ENCODE data around the gene TEAD3. TPM values are rescaled to one million over a fixed set of nuclear protein-coding genes. Genes with fewer than 3 reads are reported as not detected.

TEAD3 gene
- total RNA-seq, 1 donor from 2014 or later: 23.8 TPM

DNA sequence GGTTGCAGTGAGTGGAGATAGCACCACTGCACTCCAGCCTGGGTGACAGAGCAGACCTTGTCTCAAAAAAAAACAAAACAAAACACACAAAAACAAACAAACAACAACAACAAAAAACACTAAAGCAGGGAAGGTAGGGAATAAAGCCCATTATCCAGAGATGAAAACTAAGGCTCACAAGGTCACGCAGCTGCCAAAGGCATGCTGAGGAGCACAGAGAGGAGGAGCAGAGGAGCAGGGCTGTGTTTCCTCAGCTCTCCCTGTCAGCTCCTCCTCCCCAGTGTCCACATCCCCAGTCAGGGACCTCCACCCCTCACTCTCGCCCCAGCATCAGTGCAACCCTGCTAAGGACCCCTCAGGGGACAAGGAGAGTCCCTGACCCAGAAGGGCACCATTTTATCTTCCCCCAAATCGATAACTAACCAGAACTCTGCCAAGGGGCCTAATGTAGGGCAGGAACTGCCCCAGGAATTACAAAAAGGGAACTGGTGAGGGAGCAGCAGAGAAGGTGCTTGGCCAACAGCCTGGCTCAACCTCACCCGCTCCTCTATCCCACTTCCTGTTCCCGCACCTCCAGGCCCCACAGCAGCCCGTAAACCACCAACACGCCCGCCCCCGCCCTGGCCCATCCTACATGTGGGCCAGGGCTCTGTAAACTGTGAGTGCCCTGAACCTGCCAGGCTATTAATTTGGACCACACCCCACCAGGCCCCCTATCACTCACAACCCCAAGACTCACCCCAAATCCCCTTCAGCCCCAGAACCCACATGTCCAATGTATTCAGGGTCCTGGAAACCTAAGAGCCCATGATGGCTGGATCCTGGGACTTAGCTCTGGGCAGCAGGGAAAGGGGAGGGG is 9.0 kb downstream of the TEAD3 start:
- Histone ChIP-seq H3K36me3 (ENCODE audit: control insufficient read depth, insufficient read depth, low read length) (no peaks in the 10 kb centered on the region), H3K27me3 (ENCODE audit: control insufficient read depth, insufficient read depth, low read length) (no peaks in the 10 kb centered on the region), H3K4me3 (ENCODE audit: low read depth, low read length) (no peak overlapping the region)
- TF ChIP-seq, protein P1, sequence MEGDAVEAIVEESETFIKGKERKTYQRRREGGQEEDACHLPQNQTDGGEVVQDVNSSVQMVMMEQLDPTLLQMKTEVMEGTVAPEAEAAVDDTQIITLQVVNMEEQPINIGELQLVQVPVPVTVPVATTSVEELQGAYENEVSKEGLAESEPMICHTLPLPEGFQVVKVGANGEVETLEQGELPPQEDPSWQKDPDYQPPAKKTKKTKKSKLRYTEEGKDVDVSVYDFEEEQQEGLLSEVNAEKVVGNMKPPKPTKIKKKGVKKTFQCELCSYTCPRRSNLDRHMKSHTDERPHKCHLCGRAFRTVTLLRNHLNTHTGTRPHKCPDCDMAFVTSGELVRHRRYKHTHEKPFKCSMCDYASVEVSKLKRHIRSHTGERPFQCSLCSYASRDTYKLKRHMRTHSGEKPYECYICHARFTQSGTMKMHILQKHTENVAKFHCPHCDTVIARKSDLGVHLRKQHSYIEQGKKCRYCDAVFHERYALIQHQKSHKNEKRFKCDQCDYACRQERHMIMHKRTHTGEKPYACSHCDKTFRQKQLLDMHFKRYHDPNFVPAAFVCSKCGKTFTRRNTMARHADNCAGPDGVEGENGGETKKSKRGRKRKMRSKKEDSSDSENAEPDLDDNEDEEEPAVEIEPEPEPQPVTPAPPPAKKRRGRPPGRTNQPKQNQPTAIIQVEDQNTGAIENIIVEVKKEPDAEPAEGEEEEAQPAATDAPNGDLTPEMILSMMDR (IDR thresholded peaks at IDR 0.05; ENCODE audit: insufficient read depth, low read length, poor library complexity, severe bottlenecking): no peak
- no peak for DNase-seq (ENCODE audit: low read depth)

DNA sequence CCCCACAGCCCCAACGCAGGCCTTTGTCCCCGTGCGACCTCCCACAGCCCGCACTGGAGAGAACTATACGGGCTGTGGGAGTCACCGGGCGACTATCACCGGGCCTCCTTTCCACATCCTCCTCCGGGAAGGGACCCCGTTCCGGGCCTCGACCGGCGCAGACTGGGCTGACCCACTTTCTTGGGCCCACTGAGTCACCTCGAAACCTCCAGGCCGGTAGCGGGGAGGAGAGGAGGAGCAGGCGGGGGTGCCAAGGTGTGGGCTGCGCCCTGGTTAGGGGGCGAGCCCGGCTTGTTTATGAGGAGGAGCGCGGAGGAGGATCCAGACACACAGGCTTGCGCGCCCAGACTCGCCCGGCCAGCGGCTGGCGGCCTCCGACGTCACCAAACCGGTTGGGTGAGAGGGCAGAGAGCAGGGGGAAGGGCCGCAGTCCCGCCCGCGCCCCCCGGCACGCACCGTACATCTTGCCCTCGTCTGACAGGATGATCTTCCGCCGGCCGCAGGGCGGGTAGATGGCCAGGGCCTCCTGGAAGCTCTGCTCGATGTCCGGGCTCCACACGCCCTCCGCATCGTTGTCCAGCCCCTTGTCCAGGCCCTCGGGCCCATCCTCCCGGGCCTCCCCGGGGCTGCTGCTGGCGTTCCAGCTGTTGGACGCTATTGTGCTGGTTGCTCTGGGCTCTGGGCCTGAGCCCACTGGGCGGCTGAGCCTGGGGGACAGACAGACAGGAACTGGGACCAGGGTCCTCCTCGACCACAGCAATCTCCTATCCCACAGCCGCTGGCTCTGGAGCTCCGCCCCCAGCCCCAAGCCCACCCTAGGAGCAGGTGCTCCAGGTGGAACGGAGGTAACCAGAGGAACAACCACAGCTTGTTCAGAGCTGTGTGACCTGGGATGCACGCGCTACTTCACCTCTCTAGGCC is 10.6 kb downstream of the TEAD3 start:
- DNase-seq (ENCODE audit: low read depth): no peak
- Histone ChIP-seq H3K4me3 (ENCODE audit: low read depth, low read length) (no peak overlapping the region), H3K36me3 (ENCODE audit: control insufficient read depth, insufficient read depth, low read length) (no peaks in the 10 kb centered on the region), H3K27me3 (ENCODE audit: control insufficient read depth, insufficient read depth, low read length) (no peaks in the 10 kb centered on the region)
- TF ChIP-seq, protein P1 (IDR thresholded peaks at IDR 0.05; ENCODE audit: insufficient read depth, low read length, poor library complexity, severe bottlenecking): no peak

DNA sequence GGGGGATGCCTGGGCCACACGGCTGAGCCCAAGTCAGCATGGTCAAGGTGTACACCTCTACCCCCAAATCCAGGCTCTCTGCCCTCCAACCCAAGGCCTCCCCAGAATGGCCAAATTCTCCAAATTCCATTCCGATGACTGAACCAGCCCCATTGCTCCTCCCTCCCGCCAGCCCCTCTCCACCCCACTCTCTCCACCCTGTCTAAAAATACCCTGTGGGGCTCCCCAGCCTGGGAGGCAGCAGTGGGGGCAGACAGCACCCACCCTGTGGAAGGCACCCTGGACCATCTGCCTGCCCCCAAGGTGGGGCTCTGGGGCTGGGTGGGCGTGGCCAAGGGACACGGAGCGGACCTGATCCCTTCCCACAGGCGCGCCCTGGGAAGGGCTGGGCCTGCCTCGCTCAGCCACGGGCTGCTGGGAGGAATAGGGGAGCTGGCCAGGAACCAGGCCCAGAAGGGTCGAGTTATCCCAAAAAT is 11.4 kb downstream of the TEAD3 start:
- no peak for DNase-seq (ENCODE audit: low read depth)
- TF ChIP-seq, protein P1 (IDR thresholded peaks at IDR 0.05; ENCODE audit: insufficient read depth, low read length, poor library complexity, severe bottlenecking): no peak
- H3K4me3 ChIP-seq (ENCODE audit: low read depth, low read length): no peak overlapping the region
- no peaks in the 10 kb centered on the region for H3K36me3 ChIP-seq (ENCODE audit: control insufficient read depth, insufficient read depth, low read length)
- H3K27me3 ChIP-seq (ENCODE audit: control insufficient read depth, insufficient read depth, low read length): no peaks in the 10 kb centered on the region

DNA sequence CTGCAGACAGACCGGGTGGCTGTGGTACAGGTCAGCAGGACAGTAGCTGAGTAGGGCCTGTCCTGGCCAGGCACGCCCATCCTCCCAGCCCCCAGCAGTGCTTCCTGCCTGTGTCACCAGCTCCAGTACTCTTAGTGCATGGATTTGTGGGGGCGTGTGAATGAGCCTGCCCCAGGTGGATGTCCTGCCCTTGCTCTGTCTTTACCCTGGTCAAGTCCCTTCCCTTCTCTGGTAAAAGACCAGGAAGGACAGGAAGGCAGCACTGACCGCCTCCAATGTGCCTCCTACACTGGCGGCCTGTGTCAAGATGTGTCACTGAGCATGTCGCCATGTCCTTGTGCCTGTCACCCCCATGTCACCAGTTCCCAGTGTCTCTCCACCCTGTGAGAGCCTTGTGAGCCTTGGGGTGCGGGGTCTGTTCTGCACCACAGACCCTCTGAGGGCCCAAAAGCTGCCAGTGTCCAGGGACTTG is 11.9 kb downstream of the TEAD3 start:
- H3K4me3 ChIP-seq (ENCODE audit: low read depth, low read length): no peak overlapping the region
- TF ChIP-seq, protein P1 (IDR thresholded peaks at IDR 0.05; ENCODE audit: insufficient read depth, low read length, poor library complexity, severe bottlenecking): no peak
- H3K27me3 ChIP-seq (ENCODE audit: control insufficient read depth, insufficient read depth, low read length): no peaks in the 10 kb centered on the region
- no peaks in the 10 kb centered on the region for H3K36me3 ChIP-seq (ENCODE audit: control insufficient read depth, insufficient read depth, low read length)
- DNase-seq (ENCODE audit: low read depth): no peak

DNA sequence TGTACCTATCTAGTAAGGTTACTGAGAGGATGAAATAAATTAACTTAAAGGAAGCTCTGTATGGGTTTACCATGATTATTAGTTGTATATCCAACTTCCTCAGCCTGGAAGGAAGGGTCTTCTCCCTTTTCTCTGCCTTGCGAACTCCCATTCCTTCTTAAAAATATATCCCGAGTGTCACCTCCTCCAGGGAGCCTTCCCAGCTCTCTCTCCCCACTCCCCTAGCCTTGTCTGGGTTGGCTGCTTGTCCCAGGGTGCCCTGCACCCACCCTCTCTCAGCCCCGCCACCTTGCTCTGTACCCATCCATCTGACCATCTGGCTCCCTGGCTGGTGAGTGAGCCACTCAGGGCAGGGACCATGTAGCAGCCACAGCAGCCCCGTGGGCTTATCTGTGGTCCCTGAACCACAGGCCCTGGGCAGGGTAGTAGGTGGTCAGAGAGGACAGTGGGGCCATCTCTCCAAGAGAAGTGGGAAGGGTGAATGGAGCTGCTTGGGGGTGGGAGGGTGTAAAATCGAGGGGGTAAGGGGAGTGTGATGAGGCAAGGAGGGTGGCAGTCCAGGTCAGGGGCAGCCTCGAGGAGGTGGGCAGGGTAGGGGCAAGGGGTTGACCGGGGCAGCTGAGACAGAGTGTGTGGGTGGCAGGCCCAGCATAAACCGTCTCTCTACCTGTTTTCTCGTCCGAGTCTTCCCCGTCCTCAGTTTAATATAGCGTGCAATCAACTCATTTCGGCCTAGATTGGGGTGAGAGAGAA is 12.8 kb downstream of the TEAD3 start:
- H3K4me3 ChIP-seq (ENCODE audit: low read depth, low read length): no peak overlapping the region
- no peak for DNase-seq (ENCODE audit: low read depth)
- H3K36me3 ChIP-seq (ENCODE audit: control insufficient read depth, insufficient read depth, low read length): no peaks in the 10 kb centered on the region
- TF ChIP-seq, protein P1 (IDR thresholded peaks at IDR 0.05; ENCODE audit: insufficient read depth, low read length, poor library complexity, severe bottlenecking): no peak
- no peaks in the 10 kb centered on the region for H3K27me3 ChIP-seq (ENCODE audit: control insufficient read depth, insufficient read depth, low read length)

Measured in kidney epithelial cell (primary cell).